IMR-90 (cell line): ENCODE data around the gene NEU1.

Source experiments
- CTCF ChIP-seq: conservative IDR thresholded peaks from 2 replicates; pipeline ENCODE4 v1.5.1; 2012; ENCODE audit warnings: mild to moderate bottlenecking, low read depth, low read length, improper control_type of control experiment
- MAFK ChIP-seq: IDR thresholded peaks from 2 replicates; pipeline ENCODE4 v1.6.1; 2012; ENCODE audit warnings: low read depth, low read length, improper control_type of control experiment
- POLR2A ChIP-seq: IDR thresholded peaks from 2 replicates; pipeline ENCODE4 v1.6.1; 2012; ENCODE audit warnings: mild to moderate bottlenecking, low read depth, low read length
- TF ChIP-seq, protein P1 (sequence below): fragments of 150-350 bp; IDR thresholded peaks from 2 replicates; pipeline ENCODE4 v1.6.1; 2016; ENCODE audit warnings: low read depth, mild to moderate bottlenecking, low read length, moderate library complexity, borderline replicate concordance

GRCh38 chr6:31905041-31905440 lies 42.4 kb upstream of the NEU1 start:
- TF ChIP-seq POLR2A (no peak), CTCF (no peak), MAFK (no peak)
- TF ChIP-seq, protein P1, sequence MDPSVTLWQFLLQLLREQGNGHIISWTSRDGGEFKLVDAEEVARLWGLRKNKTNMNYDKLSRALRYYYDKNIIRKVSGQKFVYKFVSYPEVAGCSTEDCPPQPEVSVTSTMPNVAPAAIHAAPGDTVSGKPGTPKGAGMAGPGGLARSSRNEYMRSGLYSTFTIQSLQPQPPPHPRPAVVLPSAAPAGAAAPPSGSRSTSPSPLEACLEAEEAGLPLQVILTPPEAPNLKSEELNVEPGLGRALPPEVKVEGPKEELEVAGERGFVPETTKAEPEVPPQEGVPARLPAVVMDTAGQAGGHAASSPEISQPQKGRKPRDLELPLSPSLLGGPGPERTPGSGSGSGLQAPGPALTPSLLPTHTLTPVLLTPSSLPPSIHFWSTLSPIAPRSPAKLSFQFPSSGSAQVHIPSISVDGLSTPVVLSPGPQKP, result no peak
